ENCODE results near the gene MAST4. TPM values are rescaled to one million over a fixed set of nuclear protein-coding genes. Genes with fewer than 3 reads are reported as not detected.
A peak's percentile ranks its signal among the peaks of the same experiment; 100 is the strongest.

Gene MAST4
- total RNA-seq, 2 experiments from 2014 or later: 27.7 to 28.8 TPM

DNA sequence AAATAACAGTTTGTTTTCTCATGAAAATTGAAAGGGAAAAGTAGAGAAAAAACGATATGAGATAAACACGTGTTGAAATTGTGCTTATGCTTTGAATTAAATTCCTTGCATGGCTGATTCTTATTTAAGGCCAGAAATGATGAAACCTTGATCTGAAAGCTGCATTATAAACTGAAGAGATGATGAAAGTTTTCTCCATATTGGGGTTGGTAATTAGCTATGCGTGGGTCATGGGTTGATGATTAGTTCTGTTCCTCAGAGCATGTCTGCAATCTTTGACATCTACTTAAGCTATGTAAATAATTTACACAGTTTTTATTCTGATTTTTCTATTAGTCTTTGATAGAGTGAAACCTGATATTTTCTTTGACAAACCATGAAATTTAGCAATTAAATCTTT lies 336.3 kb downstream of the MAST4 start:
- Mint-ChIP-seq H3K27me3 (ENCODE audit: low read depth) (peaks cover 27% of the 10 kb centered on the region), H3K4me3 (no peak overlapping the region), H3K27ac (no peak overlapping the region), H3K9me3 (no peaks in the 10 kb centered on the region), H3K36me3 (ENCODE audit: low read depth) (no peaks in the 10 kb centered on the region), H3K4me1 (ENCODE audit: low read depth) (no peaks in the 10 kb centered on the region)
- CTCF ChIA-PET: interaction anchor here (0.7 kb wide), 1 partner anchor 136 kb away, joined by 3 read pairs; no protein-coding TSS in a partner anchor
- no peak for DNase-seq
- intact Hi-C loops (cut with micrococcal nuclease): no loop called here

- CTCF ChIA-PET: interaction anchor here (0.7 kb wide), 1 partner anchor 137 kb away, joined by 3 read pairs; no protein-coding TSS in a partner anchor
- Mint-ChIP-seq H3K27me3 (ENCODE audit: low read depth) (peaks cover 27% of the 10 kb centered on the region), H3K27ac (no peak overlapping the region), H3K4me1 (ENCODE audit: low read depth) (no peaks in the 10 kb centered on the region), H3K9me3 (no peaks in the 10 kb centered on the region), H3K4me3 (no peak overlapping the region), H3K36me3 (ENCODE audit: low read depth) (no peaks in the 10 kb centered on the region)
- no peak for DNase-seq
- intact Hi-C loops (cut with micrococcal nuclease): no loop called here
These were observed 336.9 kb downstream of the MAST4 start for GRCh38 chr5:66933066-66933465.

DNA sequence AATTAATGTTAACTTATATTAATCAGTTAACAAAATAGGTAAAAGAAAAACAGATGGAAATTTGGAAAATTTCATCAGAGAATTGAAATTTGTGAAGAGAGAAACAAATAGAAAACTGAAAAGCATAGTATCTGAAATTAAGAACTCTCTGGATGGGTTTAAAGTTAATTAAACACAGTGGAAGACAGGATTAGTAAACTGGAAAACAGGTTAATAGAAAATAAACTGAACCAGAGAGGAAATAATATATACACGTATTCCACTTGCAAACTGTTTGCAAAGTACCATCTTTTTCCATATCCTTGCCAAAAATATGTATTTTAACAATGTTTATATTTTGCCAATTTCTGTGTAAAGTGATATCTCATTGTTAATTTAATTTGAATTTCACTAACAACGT lies 342.9 kb downstream of the MAST4 start:
- Mint-ChIP-seq H3K36me3 (ENCODE audit: low read depth) (no peaks in the 10 kb centered on the region), H3K4me3 (no peak overlapping the region), H3K4me1 (ENCODE audit: low read depth) (no peaks in the 10 kb centered on the region), H3K27me3 (ENCODE audit: low read depth) (peaks cover 18% of the 10 kb centered on the region), H3K9me3 (peaks cover 2% of the 10 kb centered on the region), H3K27ac (no peak overlapping the region)
- CTCF ChIA-PET: no interaction called here
- intact Hi-C loops (cut with micrococcal nuclease): no loop called here
- DNase-seq: no peak

DNA sequence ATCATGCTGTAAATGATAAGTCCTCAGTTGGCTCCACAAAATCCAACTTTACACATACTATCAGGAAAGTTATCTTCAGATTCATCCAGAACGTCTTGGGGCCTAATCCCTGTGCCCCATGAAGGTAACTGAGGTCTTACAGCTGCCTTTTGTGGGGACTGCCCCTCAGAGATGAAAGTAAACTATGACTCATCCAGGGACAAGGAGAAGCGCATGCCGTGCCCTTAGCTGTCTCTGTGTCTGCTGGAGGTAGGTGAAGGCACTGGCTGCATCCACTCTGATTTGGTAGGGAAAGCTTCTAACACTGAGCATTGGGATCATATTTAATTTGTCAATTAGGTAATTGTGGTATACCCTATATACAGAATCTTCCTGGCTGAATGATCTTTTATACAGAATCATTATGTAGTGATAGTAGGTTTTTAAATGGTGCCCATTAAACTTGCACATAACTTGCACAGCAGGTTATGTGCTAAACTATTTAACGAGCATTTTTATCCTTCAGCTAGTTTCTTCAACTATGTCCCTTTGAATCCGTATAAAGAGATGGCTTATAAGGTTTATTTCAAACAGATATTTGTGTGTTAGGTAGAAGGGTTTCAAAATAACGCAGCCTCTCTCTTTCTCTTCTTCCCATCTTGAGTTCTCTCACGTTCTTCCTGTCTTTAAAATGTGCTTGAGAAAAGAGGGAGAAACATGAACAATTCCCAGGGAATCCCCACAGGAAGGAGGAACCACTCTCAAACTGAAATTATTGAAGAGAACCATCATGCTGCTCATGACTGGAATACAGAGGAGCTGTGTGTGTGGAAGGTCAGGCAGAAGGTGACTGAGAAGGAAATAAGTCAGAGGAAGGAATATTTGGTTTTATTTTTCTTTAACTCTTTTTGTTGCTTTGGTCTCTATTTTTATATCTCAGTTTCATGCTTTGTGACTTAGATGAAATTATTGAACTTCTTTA lies 349.5 kb downstream of the MAST4 start:
- Mint-ChIP-seq H3K9me3 (no peaks in the 10 kb centered on the region), H3K27me3 (ENCODE audit: low read depth) (peaks cover 17% of the 10 kb centered on the region), H3K36me3 (ENCODE audit: low read depth) (no peaks in the 10 kb centered on the region), H3K4me3 (no peak overlapping the region), H3K27ac (no peak overlapping the region), H3K4me1 (ENCODE audit: low read depth) (peaks cover 6% of the 10 kb centered on the region)
- CTCF ChIA-PET: interaction anchor here (0.6 kb wide), 1 partner anchor 181 kb away, joined by 3 read pairs; no protein-coding TSS in a partner anchor
- DNase-seq: peak; percentile 57
- intact Hi-C loops (cut with micrococcal nuclease): no loop called here

DNA sequence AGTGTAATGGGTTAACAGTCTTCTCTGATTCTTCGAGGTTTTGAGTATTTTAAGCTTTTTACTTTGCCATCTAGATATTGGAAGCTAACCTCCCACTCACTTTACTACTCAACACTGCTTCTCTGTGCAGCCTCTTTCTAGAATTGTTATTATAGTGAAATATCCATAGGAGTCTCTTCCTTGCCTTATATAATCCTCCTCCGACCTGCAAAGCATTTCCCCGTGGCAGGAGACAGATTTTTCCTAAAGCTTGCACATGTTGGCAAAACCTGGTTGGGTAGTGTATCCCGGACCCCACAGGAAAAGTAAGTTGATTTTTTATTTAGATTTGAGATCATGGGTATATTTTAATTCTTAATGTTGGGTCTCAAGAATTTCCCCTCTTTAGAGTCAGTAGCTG lies 351.3 kb downstream of the MAST4 start:
- Mint-ChIP-seq H3K27ac (no peak overlapping the region), H3K4me3 (no peak overlapping the region), H3K9me3 (no peaks in the 10 kb centered on the region), H3K4me1 (ENCODE audit: low read depth) (peaks cover 6% of the 10 kb centered on the region), H3K27me3 (ENCODE audit: low read depth) (peaks cover 16% of the 10 kb centered on the region), H3K36me3 (ENCODE audit: low read depth) (no peaks in the 10 kb centered on the region)
- CTCF ChIA-PET: interaction anchor here (0.6 kb wide), 2 partner anchors 57 to 1093 kb away, joined by 3 to 4 read pairs; no protein-coding TSS in a partner anchor
- intact Hi-C loops (cut with micrococcal nuclease): no loop called here
- no peak for DNase-seq

GRCh38 chr5:66949066-66949465 lies 352.9 kb downstream of the MAST4 start:
- no peak overlapping the region for H3K4me3 Mint-ChIP-seq
- peaks cover 6% of the 10 kb centered on the region for H3K4me1 Mint-ChIP-seq (ENCODE audit: low read depth)
- H3K9me3 Mint-ChIP-seq: no peaks in the 10 kb centered on the region
- no peak for DNase-seq
- H3K27ac Mint-ChIP-seq: no peak overlapping the region
- H3K27me3 Mint-ChIP-seq (ENCODE audit: low read depth): peaks cover 14% of the 10 kb centered on the region
- CTCF ChIA-PET: no interaction called here
- intact Hi-C loops (cut with micrococcal nuclease): no loop called here
- no peaks in the 10 kb centered on the region for H3K36me3 Mint-ChIP-seq (ENCODE audit: low read depth)

- no peaks in the 10 kb centered on the region for H3K4me1 Mint-ChIP-seq (ENCODE audit: low read depth)
- intact Hi-C loops (cut with micrococcal nuclease): no loop called here
- CTCF ChIA-PET: no interaction called here
- no peak for DNase-seq
- H3K27me3 Mint-ChIP-seq (ENCODE audit: low read depth): peaks cover 7% of the 10 kb centered on the region
- H3K36me3 Mint-ChIP-seq (ENCODE audit: low read depth): no peaks in the 10 kb centered on the region
- H3K9me3 Mint-ChIP-seq: no peaks in the 10 kb centered on the region
- H3K4me3 Mint-ChIP-seq: no peak overlapping the region
- H3K27ac Mint-ChIP-seq: no peak overlapping the region
These were observed 356.0 kb downstream of the MAST4 start for GRCh38 chr5:66952153-66952552.

DNA sequence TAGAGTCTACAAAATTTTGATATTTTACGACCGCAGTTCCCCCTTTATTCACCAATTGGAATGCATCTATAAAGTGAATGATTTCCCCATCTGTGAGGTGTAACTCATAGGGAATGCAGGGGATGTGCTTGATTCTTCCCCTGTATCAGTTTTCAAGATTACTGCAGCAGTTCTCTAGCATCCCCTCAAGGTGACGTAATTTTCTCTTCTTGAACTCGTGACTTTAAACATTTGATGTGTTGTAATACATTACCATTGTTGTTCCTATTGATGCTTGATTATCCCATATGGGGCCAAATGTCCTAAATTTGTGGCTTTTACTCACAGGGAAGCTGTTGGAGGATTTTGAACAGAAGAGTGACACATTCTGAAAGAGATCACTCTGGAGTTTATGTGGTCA lies 360.2 kb downstream of the MAST4 start:
- H3K27ac Mint-ChIP-seq: no peak overlapping the region
- no peaks in the 10 kb centered on the region for H3K36me3 Mint-ChIP-seq (ENCODE audit: low read depth)
- intact Hi-C loops (cut with micrococcal nuclease): no loop called here
- no peaks in the 10 kb centered on the region for H3K4me1 Mint-ChIP-seq (ENCODE audit: low read depth)
- H3K27me3 Mint-ChIP-seq (ENCODE audit: low read depth): peaks cover 3% of the 10 kb centered on the region
- CTCF ChIA-PET: no interaction called here
- H3K9me3 Mint-ChIP-seq: no peaks in the 10 kb centered on the region
- DNase-seq: no peak
- H3K4me3 Mint-ChIP-seq: no peak overlapping the region

DNA sequence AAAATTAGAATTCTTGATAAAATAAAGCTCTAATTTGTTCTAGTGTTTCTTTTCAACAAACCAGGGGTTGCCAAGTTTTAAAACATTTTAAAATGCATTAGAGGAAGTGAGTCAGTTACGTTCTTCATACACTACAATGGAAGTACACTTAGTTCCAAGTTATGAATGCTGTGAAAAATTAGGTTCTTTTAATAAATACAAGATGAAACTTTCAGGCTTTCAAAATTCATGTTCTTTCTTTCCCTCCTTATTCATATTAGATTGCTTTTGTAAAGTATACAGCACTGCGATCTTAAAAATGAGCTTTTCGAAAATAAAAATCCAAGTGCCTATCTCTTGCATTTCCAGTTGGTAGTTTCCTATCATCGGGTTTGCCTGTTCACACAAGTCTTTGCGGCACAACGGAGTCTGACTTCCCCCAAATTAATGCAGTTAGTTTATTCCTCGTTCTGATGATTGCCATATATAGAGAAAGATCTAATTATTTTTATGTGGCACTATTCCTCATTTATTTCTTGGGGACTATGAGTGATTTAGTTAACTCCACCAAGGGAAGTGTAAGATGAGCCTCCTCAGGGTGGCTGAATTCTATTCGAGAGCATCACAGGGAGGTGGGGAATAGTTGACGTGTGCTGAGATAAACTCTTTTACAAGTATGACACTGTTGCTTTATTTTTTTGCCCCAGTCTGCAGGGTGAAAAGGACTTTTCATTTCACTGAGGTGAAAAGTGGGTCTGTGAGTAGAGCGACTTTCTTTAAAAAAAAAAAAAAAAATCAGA lies 362.2 kb downstream of the MAST4 start:
- DNase-seq: no peak
- no peaks in the 10 kb centered on the region for H3K36me3 Mint-ChIP-seq (ENCODE audit: low read depth)
- no peak overlapping the region for H3K4me3 Mint-ChIP-seq
- no peaks in the 10 kb centered on the region for H3K9me3 Mint-ChIP-seq
- CTCF ChIA-PET: interaction anchor here (0.6 to 0.9 kb wide), 3 partner anchors 10 to 321 kb away, joined by 3 to 4 read pairs (median 3); no protein-coding TSS in a partner anchor
- peaks cover 3% of the 10 kb centered on the region for H3K27me3 Mint-ChIP-seq (ENCODE audit: low read depth)
- H3K4me1 Mint-ChIP-seq (ENCODE audit: low read depth): no peaks in the 10 kb centered on the region
- H3K27ac Mint-ChIP-seq: no peak overlapping the region
- intact Hi-C loops (cut with micrococcal nuclease): no loop called here

GRCh38 chr5:66958980-66959641 lies 362.9 kb downstream of the MAST4 start:
- peaks cover 3% of the 10 kb centered on the region for H3K27me3 Mint-ChIP-seq (ENCODE audit: low read depth)
- H3K4me3 Mint-ChIP-seq: no peak overlapping the region
- intact Hi-C loops (cut with micrococcal nuclease): no loop called here
- no peak overlapping the region for H3K27ac Mint-ChIP-seq
- no peaks in the 10 kb centered on the region for H3K36me3 Mint-ChIP-seq (ENCODE audit: low read depth)
- CTCF ChIA-PET: interaction anchor here (0.6 to 0.9 kb wide), 3 partner anchors 11 to 287 kb away, joined by 3 to 4 read pairs (median 3); no protein-coding TSS in a partner anchor
- no peak for DNase-seq
- no peaks in the 10 kb centered on the region for H3K9me3 Mint-ChIP-seq
- no peaks in the 10 kb centered on the region for H3K4me1 Mint-ChIP-seq (ENCODE audit: low read depth)

DNA sequence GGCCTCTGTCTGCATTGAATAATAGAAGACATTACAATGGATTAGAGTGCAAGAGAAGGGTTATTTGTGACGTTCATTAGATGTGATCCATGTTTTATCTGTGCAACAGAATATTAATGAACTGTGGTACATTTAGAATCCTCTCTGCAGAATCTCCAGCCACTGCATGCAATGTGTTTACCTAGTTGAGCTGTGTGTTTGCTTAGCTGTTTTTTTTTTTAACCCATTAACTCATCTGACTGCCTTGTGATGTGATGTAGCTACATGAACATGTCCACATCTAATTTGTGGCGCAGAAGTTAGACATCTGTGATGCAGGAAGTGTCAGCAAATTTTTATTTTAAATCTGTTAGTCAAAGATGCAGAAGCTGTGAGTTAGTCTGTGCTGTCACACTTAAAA lies 363.5 kb downstream of the MAST4 start:
- Mint-ChIP-seq H3K4me1 (ENCODE audit: low read depth) (no peaks in the 10 kb centered on the region), H3K9me3 (no peaks in the 10 kb centered on the region), H3K27ac (no peak overlapping the region), H3K36me3 (ENCODE audit: low read depth) (no peaks in the 10 kb centered on the region), H3K4me3 (no peak overlapping the region), H3K27me3 (ENCODE audit: low read depth) (peaks cover 3% of the 10 kb centered on the region)
- CTCF ChIA-PET: interaction anchor here (0.9 kb wide), 1 partner anchor 11 kb away, joined by 3 read pairs; no protein-coding TSS in a partner anchor
- no peak for DNase-seq
- intact Hi-C loops (cut with micrococcal nuclease): no loop called here

All from activated naive CD4-positive, alpha-beta T cell treated with anti-CD3 and anti-CD28 coated beads for 36 hours (primary cell).